GM23338 (cell line): ENCODE measurements around the gene DMRT3. TPM values are rescaled to one million over a fixed set of nuclear protein-coding genes. Genes with fewer than 3 reads are reported as not detected.
A peak's percentile ranks its signal among the peaks of the same experiment; 100 is the strongest.

Experiments
- ATAC-seq: fragments of 200-7000 bp; cut with Tn5 transposase; 3 replicates; pipeline ENCODE4 v1.9.1; 2020
- DNase-seq: peaks from one replicate; pipeline ENCODE4 v3.0.0-alpha.2; 2015; ENCODE audit warnings: low spot score
- H2AFZ ChIP-seq: fragments of 200-600 bp; sonication (generic); 2 replicates; pipeline ENCODE4 v1.8.0; 2016; ENCODE audit warnings: antibody characterized with exemption, mild to moderate bottlenecking, moderate library complexity
- H3F3A ChIP-seq: fragments of 200-600 bp; sonication (generic); replicated peaks from 2 replicates; pipeline ENCODE4 v1.8.0; 2017; ENCODE audit warnings: antibody characterized with exemption, mixed run types, low read depth
- H3K27ac ChIP-seq: fragments of 200-600 bp; sonication (generic); 2 replicates; pipeline ENCODE4 v1.6.1; 2016; ENCODE audit warnings: low read depth
- H3K27me3 ChIP-seq: fragments of 200-600 bp; sonication (generic); 2 replicates; pipeline ENCODE4 v1.8.0; 2016; ENCODE audit warnings: mild to moderate bottlenecking, mixed run types, moderate library complexity; ENCODE audit not compliant: insufficient read depth
- H3K36me3 ChIP-seq: fragments of 200-600 bp; sonication (generic); 2 replicates; pipeline ENCODE4 v1.8.0; 2016; ENCODE audit warnings: mild to moderate bottlenecking; ENCODE audit not compliant: insufficient read depth
- H3K4me1 ChIP-seq: fragments of 200-600 bp; sonication (generic); 2 replicates; pipeline ENCODE4 v1.8.0; 2016; ENCODE audit warnings: mild to moderate bottlenecking, moderate library complexity; ENCODE audit not compliant: insufficient read depth
- H3K4me2 ChIP-seq: fragments of 200-600 bp; sonication (generic); 2 replicates; pipeline ENCODE4 v1.7.1; 2017; ENCODE audit warnings: mixed run types
- H3K4me3 ChIP-seq: fragments of 200-600 bp; sonication (generic); 2 replicates; pipeline ENCODE4 v1.6.1; 2016; ENCODE audit warnings: mixed run types
- H3K79me2 ChIP-seq: fragments of 200-600 bp; sonication (generic); replicated peaks from 2 replicates; pipeline ENCODE4 v1.8.0; 2017; ENCODE audit warnings: mild to moderate bottlenecking; ENCODE audit not compliant: insufficient read depth
- H3K9me2 ChIP-seq: fragments of 200-600 bp; sonication (generic); 2 replicates; pipeline ENCODE4 v1.8.0; 2017; ENCODE audit not compliant: insufficient read depth
- H4K20me1 ChIP-seq: fragments of 200-600 bp; sonication (generic); replicated peaks from 2 replicates; pipeline ENCODE4 v1.8.0; 2017; ENCODE audit warnings: mild to moderate bottlenecking; ENCODE audit not compliant: insufficient read depth
- H3K27ac Mint-ChIP-seq: 2 replicates; pipeline ENCODE4 v1.8.0; 2020; ENCODE audit warnings: inconsistent platforms, mild to moderate bottlenecking, moderate library complexity, mixed read lengths
- H3K27me3 Mint-ChIP-seq: 3 replicates; pipeline ENCODE4 v1.8.0; 2022; ENCODE audit warnings: low read depth, mild to moderate bottlenecking, moderate library complexity, mixed read lengths, inconsistent platforms; ENCODE audit not compliant: insufficient read depth, poor library complexity
- H3K36me3 Mint-ChIP-seq: 3 replicates; pipeline ENCODE4 v1.8.0; 2021; ENCODE audit warnings: low read depth, mild to moderate bottlenecking, inconsistent platforms, moderate library complexity, mixed read lengths
- H3K4me1 Mint-ChIP-seq: 3 replicates; pipeline ENCODE4 v1.8.0; 2020; ENCODE audit warnings: mild to moderate bottlenecking, inconsistent platforms, mixed read lengths
- H3K4me3 Mint-ChIP-seq: 3 replicates; pipeline ENCODE4 v1.8.0; 2021; ENCODE audit warnings: moderate library complexity, mild to moderate bottlenecking, inconsistent platforms, mixed read lengths
- H3K9me3 Mint-ChIP-seq: 3 replicates; pipeline ENCODE4 v1.8.0; 2020; ENCODE audit warnings: moderate library complexity, mild to moderate bottlenecking, inconsistent platforms, mixed read lengths
- CREB1 ChIP-seq: fragments of 250-450 bp; sonication (Bioruptor Pico); IDR thresholded peaks from 2 replicates; pipeline ENCODE4 v1.5.0; 2020; ENCODE audit warnings: low read depth, mild to moderate bottlenecking, moderate library complexity
- EZH2 ChIP-seq: fragments of 200-600 bp; sonication (generic); IDR thresholded peaks from one replicate; pipeline ENCODE4 v1.8.0; 2017; ENCODE audit warnings: antibody characterized with exemption, mild to moderate bottlenecking, low read depth; ENCODE audit not compliant: unreplicated experiment
- EZH2phosphoT487 ChIP-seq: fragments of 200-600 bp; sonication (generic); IDR thresholded peaks from one replicate; pipeline ENCODE4 v1.8.1; 2018; ENCODE audit warnings: antibody characterized with exemption; ENCODE audit not compliant: unreplicated experiment
- JUNB ChIP-seq: IDR thresholded peaks from one replicate; pipeline ENCODE4 v1.6.1; 2016; ENCODE audit warnings: antibody characterized with exemption; ENCODE audit not compliant: unreplicated experiment
- NANOG ChIP-seq: IDR thresholded peaks from 2 replicates; pipeline ENCODE4 v1.6.1; 2016; ENCODE audit warnings: antibody characterized with exemption, borderline replicate concordance
- POLR2AphosphoS5 ChIP-seq: IDR thresholded peaks from 2 replicates; pipeline ENCODE4 v1.6.1; 2016; ENCODE audit warnings: antibody characterized with exemption, low read depth
- REST ChIP-seq: IDR thresholded peaks from one replicate; pipeline ENCODE4 v1.6.1; 2018; ENCODE audit warnings: antibody characterized with exemption; ENCODE audit not compliant: unreplicated experiment
- STAT1 ChIP-seq: IDR thresholded peaks from one replicate; pipeline ENCODE4 v1.6.1; 2016; ENCODE audit warnings: antibody characterized with exemption; ENCODE audit not compliant: unreplicated experiment
- ZNF114 ChIP-seq: fragments of 250-450 bp; sonication (Bioruptor Pico); IDR thresholded peaks from 2 replicates; pipeline ENCODE4 v1.5.0; 2020; ENCODE audit warnings: mild to moderate bottlenecking, moderate library complexity
- ZNF331 ChIP-seq: fragments of 250-450 bp; sonication (Bioruptor Pico); IDR thresholded peaks from 2 replicates; pipeline ENCODE4 v1.5.0; 2020; ENCODE audit warnings: low read depth, mild to moderate bottlenecking, moderate library complexity
- ZNF462 ChIP-seq: fragments of 250-450 bp; sonication (Bioruptor Pico); IDR thresholded peaks from 2 replicates; pipeline ENCODE4 v1.5.0; 2020; ENCODE audit warnings: mild to moderate bottlenecking, moderate library complexity
- polyA plus RNA-seq: library from polyadenylated mRNA; unstranded; fragments of >200 nt; fragmentation: Nextera tagmentation; extraction: Ambion mirVana; gene quantifications from 2 replicates; pipeline ENCODE4 v1.2.1, GENCODE V29; 2016
- total RNA-seq: library from RNA; depleted of rRNA; stranded (reverse); fragments of >200 nt; shearing (Covaris generic); gene quantifications from 2 replicates; pipeline ENCODE4 v1.2.3, GENCODE V29; 2014
- TF ChIP-seq, protein P1 (sequence below), 2 experiments: fragments of 200-600 bp in 1 of 2; sonication (generic) in 1 of 2; conservative IDR thresholded peaks; 2 replicates each; pipeline versions ENCODE4 v1.5.1 to v1.6.1; 2016 to 2017; ENCODE audit warnings: antibody characterized with exemption in 2 of 2, low read depth in 2 of 2, mild to moderate bottlenecking in 2 of 2, moderate library complexity in 1 of 2
- TF ChIP-seq, protein P2 (sequence below): IDR thresholded peaks from 2 replicates; pipeline ENCODE4 v1.6.1; 2016; ENCODE audit warnings: antibody characterized with exemption

The DMRT3 gene
- total and polyA plus RNA-seq, 2 experiments from 2014 or later: not detected

DNA sequence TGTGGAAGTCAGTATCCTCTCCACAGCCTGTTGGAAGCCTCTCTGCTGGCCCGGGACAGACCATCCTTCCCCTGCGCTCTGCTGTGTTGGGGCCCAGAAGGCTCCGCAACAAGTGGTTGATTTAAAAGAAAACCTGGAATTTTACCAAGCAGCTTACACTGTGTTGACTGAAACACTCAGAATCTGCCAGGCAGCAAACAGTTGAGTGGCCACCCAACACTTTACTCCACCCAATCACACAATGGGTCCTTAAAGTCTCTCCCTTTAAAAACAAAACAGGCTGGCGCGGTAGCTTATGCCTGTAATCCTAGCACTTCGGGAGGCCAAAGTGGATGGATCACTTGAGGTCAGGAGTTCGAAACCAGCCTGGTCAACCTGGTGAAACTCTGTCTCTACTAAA is 28.0 kb upstream of the DMRT3 start:
- H3K36me3 Mint-ChIP-seq: no peaks in the 10 kb centered on the region
- Histone ChIP-seq H3K79me2 (no peaks in the 10 kb centered on the region), H3K27me3 (no peaks in the 10 kb centered on the region), H3K4me2 (no peak overlapping the region), H3K4me3 (no peak overlapping the region), H3K27ac (no peak overlapping the region), H4K20me1 (no peaks in the 10 kb centered on the region), H3K9me2 (no peaks in the 10 kb centered on the region), H3F3A (no peaks in the 10 kb centered on the region), H3K4me1 (peaks cover 4% of the 10 kb centered on the region; the same call in 1 of the 2 replicates), H2AFZ (peak overlapping the region; percentile 56; the same call in 1 of the 2 replicates), H3K36me3 (no peaks in the 10 kb centered on the region)
- H3K27ac Mint-ChIP-seq: no peak overlapping the region
- no peak for ATAC-seq
- peaks cover 2% of the 10 kb centered on the region for H3K27me3 Mint-ChIP-seq
- TF ChIP-seq ZNF462 (CRISPR knock-in tag) (no peak), CREB1 (CRISPR knock-in tag) (no peak), REST (no peak), NANOG (no peak), ZNF331 (no peak), POLR2AphosphoS5 (no peak), STAT1 (no peak), EZH2phosphoT487 (no peak), ZNF114 (CRISPR knock-in tag) (no peak), JUNB (no peak), EZH2 (no peak)
- TF ChIP-seq, protein P1, sequence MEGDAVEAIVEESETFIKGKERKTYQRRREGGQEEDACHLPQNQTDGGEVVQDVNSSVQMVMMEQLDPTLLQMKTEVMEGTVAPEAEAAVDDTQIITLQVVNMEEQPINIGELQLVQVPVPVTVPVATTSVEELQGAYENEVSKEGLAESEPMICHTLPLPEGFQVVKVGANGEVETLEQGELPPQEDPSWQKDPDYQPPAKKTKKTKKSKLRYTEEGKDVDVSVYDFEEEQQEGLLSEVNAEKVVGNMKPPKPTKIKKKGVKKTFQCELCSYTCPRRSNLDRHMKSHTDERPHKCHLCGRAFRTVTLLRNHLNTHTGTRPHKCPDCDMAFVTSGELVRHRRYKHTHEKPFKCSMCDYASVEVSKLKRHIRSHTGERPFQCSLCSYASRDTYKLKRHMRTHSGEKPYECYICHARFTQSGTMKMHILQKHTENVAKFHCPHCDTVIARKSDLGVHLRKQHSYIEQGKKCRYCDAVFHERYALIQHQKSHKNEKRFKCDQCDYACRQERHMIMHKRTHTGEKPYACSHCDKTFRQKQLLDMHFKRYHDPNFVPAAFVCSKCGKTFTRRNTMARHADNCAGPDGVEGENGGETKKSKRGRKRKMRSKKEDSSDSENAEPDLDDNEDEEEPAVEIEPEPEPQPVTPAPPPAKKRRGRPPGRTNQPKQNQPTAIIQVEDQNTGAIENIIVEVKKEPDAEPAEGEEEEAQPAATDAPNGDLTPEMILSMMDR (conservative IDR thresholded peaks at IDR 0.05; ENCODE audit: low read depth in 2 of 2): no peak
- TF ChIP-seq, protein P2, sequence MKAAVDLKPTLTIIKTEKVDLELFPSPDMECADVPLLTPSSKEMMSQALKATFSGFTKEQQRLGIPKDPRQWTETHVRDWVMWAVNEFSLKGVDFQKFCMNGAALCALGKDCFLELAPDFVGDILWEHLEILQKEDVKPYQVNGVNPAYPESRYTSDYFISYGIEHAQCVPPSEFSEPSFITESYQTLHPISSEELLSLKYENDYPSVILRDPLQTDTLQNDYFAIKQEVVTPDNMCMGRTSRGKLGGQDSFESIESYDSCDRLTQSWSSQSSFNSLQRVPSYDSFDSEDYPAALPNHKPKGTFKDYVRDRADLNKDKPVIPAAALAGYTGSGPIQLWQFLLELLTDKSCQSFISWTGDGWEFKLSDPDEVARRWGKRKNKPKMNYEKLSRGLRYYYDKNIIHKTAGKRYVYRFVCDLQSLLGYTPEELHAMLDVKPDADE: no peak
- no peak overlapping the region for H3K4me3 Mint-ChIP-seq
- H3K9me3 Mint-ChIP-seq: no peaks in the 10 kb centered on the region
- H3K4me1 Mint-ChIP-seq: peaks cover 6% of the 10 kb centered on the region; the same call in 2 of the 3 replicates
- DNase-seq: no peak
